Thymus (tissue), 11 donors: ENCODE measurements around the gene THPO. TPM values are rescaled to one million over a fixed set of nuclear protein-coding genes. Genes with fewer than 3 reads are reported as not detected.

Source experiments
- DNase-seq, 9 donors: peaks; one replicate each; pipeline ENCODE4 v3.0.0-alpha.2; 2013; ENCODE audit warnings: low spot score in 9 of 9, low read depth in 6 of 9, missing footprints in 1 of 9
- H3K27ac ChIP-seq, 2 donors: one replicate each; pipeline ENCODE4 v1.5.1; 2013; ENCODE audit warnings: control low read depth in 1 of 2, low read depth in 1 of 2, low read length in 1 of 2, mild to moderate bottlenecking in 1 of 2, moderate library complexity in 1 of 2
- H3K27me3 ChIP-seq, 2 donors: one replicate each; pipeline ENCODE4 v1.5.1; 2013; ENCODE audit warnings: low read length in 1 of 2; ENCODE audit not compliant: control insufficient read depth in 2 of 2, insufficient read depth in 1 of 2
- H3K36me3 ChIP-seq, 2 donors: one replicate each; pipeline ENCODE4 v1.5.1; 2013; ENCODE audit warnings: low read length in 1 of 2, mild to moderate bottlenecking in 1 of 2, moderate library complexity in 1 of 2; ENCODE audit not compliant: control insufficient read depth in 2 of 2, insufficient read depth in 2 of 2
- H3K4me1 ChIP-seq, 2 donors: one replicate each; pipeline ENCODE4 v1.5.1; 2013; ENCODE audit warnings: low read length in 2 of 2; ENCODE audit not compliant: control insufficient read depth in 2 of 2, insufficient read depth in 2 of 2
- H3K4me3 ChIP-seq, 2 donors: one replicate each; pipeline ENCODE4 v1.5.1; 2013; ENCODE audit warnings: low read length in 2 of 2, control low read depth in 1 of 2, mild to moderate bottlenecking in 1 of 2
- H3K9me3 ChIP-seq, 2 donors: one replicate each; pipeline ENCODE4 v1.5.1; 2013; ENCODE audit warnings: low read length in 1 of 2, mild to moderate bottlenecking in 1 of 2; ENCODE audit not compliant: control insufficient read depth in 2 of 2, insufficient read depth in 1 of 2
- WGBS: extraction: QIAGEN DNeasy Blood & Tissue Kit; methylation state at CpG from one replicate; pipeline ENCODE4 v1.1.7; 2013; 5-methylcytosine and 5-hydroxymethylcytosine counted together
- polyA plus RNA-seq: library from polyadenylated mRNA; stranded (reverse); fragments of 200-250 nt; gene quantifications from one replicate; pipeline ENCODE4 v1.2.3, GENCODE V29; 2013
- total RNA-seq: library from RNA; stranded (reverse); fragments of 120-200 nt; gene quantifications from one replicate; pipeline ENCODE4 v1.2.4, GENCODE V29; 2013
- donor health status: healthy.

Gene THPO
- total and polyA plus RNA-seq, 2 donors: 0.21 TPM; not detected in 1

DNA sequence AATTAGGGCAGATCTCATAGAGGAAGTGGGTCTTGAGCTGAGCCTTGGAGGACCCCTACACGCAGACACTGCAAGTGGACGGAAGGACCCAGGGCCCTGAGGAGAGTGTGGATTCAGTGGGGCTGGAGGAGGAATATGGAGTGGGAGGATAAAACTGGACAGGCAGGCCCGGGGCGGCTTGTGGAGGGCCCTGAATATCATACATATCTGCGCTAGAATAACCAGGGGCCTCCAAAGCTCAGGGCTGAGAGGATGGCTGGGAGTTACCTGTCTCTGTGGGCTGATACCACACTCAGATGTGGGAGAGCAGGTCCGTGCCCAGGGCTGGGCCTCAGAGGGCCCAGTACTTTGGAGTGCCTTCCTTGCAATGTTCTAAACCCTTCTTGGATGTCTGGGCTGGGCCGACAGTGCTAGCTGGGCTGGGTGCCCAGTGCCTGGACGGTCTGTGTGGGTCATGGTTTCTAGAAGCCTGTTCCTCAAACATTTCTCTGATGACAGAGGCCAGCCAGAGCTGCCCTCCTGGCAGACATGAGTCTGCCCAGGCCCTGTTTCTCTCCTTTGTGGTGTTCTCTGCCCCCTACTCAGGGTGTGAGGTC, 31.4 kb upstream of the THPO start:
- Histone ChIP-seq H3K4me3 (no peak overlapping the region), H3K27me3 (no peaks in the 10 kb centered on the region), H3K9me3 (no peaks in the 10 kb centered on the region), H3K36me3 (no peaks in the 10 kb centered on the region), H3K4me1 (no peaks in the 10 kb centered on the region), H3K27ac (no peak overlapping the region)
- DNase-seq: no peak
- 96% methylated on average over 8 of the region's 8 CpGs for WGBS

DNA sequence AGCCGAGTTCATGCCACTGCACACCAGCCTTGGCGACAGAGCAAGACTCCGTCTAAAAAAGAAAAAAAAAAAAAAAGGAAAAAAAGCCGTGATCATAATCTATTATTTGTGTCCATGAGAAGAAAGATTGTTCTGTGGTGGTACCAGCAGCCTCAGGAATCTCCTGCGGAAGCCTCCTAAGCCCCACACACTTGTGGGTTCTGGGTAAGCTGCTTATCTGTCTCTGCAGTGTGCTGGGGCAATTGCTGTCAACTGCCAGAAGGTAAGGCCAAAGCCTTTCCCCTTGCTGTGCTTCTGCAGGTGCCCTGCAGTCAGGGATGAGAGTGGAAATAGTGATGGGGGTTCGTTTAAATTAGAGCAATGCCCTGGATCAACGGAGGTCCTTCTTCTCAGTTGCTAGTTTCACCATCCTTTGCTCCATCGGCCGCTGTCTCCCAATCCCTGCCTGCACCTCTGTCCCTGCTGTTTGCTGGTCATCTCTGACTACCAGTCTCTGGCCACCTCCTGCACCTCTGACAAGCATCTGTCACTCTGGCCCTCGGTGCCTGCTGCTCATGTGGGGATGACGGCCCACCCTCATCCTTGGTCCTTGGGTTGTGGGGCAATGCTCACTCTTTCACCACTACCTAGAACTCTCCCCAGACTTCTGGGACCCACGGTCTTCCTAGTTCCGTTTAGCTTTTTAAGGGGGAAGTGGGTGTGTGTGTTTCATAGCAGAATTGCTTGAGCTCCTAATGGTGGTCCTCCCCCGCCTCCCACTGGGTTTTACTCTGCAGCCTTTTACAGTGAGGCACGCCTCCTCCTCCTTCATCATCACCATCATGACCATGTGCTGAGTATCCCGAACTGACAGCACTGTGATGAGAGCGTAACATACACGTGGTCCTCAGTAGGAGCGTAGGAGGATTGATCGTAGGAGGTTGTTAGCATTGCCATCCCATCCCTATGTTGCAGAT, 27.3 kb upstream of the THPO start:
- no peak overlapping the region for H3K27ac ChIP-seq
- peaks cover 0 to 15% of the 10 kb centered on the region in 2 donors for H3K27me3 ChIP-seq
- no peaks in the 10 kb centered on the region for H3K4me1 ChIP-seq
- WGBS: 78% methylated on average over 20 of the region's 20 CpGs
- no peak for DNase-seq
- no peaks in the 10 kb centered on the region for H3K9me3 ChIP-seq
- H3K36me3 ChIP-seq: no peaks in the 10 kb centered on the region
- no peak overlapping the region for H3K4me3 ChIP-seq

DNA sequence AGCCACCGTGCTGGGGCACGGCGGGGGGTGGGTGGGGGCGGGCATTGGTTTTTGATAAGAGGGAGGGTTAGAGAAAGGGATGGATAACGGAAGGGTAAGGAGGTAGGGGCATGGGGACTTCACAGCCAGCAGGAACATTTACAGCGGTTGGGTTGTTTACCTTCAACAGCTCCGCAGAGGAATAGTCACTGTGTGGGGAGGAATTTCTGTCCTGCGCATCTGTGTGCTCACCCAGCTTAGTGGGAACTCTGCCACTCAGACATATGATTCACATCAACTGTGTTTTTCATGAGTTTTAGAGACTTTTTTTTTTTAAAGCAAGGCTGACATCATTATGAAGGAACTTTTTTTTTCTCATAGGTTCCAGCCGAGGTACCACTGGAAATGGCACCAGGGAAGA, 21.4 kb upstream of the THPO start:
- DNase-seq: no peak
- no peak overlapping the region for H3K4me3 ChIP-seq
- H3K4me1 ChIP-seq: no peaks in the 10 kb centered on the region
- 71% methylated on average over 9 of the region's 9 CpGs for WGBS
- peaks cover 0 to 34% of the 10 kb centered on the region in 2 donors for H3K27me3 ChIP-seq
- H3K9me3 ChIP-seq: no peaks in the 10 kb centered on the region
- H3K27ac ChIP-seq: no peak overlapping the region
- no peaks in the 10 kb centered on the region for H3K36me3 ChIP-seq

DNA sequence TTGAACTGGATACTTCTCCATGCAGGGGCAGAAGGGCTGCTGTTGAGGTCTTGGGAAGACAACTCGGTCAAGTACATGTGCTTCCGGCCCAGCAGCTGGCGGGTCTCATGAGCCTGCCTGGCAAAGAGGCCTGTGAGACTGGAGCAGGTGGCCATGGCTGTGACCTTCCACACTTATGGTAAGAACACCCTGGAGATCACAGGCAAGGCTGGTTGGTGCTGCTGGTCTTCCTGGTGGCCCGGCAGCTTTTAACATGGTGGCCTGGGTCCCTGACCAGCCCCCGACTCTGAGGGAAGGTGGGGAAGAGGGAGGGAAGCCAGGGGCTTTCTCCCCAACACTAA, 17.3 kb upstream of the THPO start:
- Histone ChIP-seq H3K36me3 (no peaks in the 10 kb centered on the region), H3K9me3 (no peaks in the 10 kb centered on the region), H3K27me3 (peaks cover 0 to 26% of the 10 kb centered on the region in 2 donors), H3K4me1 (no peaks in the 10 kb centered on the region), H3K4me3 (no peak overlapping the region), H3K27ac (no peak overlapping the region)
- DNase-seq: no peak
- WGBS: 97% methylated on average over 5 of the region's 5 CpGs

DNA sequence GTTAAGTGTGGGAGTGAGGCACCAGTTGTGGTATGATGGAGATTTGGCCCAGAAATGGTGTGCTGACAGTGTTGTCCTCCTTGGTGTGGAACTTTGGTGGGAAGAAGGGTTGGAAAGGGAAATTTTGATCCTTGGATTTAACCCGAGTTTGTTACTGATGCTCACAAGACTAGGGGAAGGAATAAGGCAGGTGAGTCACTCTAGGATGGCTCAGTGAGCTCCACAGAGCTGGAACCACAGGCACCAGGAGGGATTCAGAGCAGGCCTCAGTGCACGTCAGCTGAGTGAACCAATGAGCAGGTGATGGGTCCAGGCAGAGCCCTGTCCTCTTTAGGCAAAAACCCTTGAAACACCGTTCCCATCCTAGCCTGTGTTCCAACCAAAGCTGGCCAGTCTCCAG, 13.3 kb upstream of the THPO start:
- WGBS: 93% methylated on average over 3 of the region's 3 CpGs
- H3K27ac ChIP-seq: no peak overlapping the region
- no peaks in the 10 kb centered on the region for H3K9me3 ChIP-seq
- DNase-seq: no peak
- no peaks in the 10 kb centered on the region for H3K36me3 ChIP-seq
- H3K27me3 ChIP-seq: peaks cover 0 to 49% of the 10 kb centered on the region in 2 donors
- H3K4me3 ChIP-seq: no peak overlapping the region
- H3K4me1 ChIP-seq: no peaks in the 10 kb centered on the region

DNA sequence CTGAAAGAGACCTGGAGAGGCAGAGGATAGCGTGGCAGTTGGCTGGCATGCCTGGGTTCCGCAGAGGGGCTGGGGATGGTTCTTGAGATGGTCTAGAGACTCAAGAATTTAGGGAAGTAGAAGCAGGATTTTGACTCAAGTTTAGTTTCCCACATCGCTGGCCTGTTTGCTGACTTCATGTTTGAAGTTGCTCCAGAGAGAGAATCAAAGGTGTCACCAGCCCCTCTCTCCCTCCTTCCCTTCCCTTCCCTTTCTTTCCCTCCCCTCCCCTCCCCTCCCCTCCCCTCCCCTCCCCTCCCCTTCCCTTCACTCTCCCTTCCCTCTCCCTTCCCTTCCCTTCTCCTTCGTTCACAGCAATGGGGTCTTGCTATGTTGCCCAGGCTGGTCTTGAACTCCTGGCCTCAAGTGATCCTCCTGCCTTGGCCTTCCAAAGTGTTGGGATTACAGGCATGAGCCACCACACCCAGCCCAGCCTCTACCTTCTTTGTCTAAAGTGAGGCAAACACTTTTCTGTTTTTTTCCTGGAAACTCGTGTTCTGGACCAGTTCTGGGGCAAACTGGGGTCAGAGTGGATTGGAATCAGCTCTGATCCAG, 12.0 kb upstream of the THPO start:
- Histone ChIP-seq H3K4me1 (no peaks in the 10 kb centered on the region), H3K27me3 (peaks cover 0 to 54% of the 10 kb centered on the region in 2 donors), H3K4me3 (no peak overlapping the region), H3K27ac (no peak overlapping the region), H3K9me3 (no peaks in the 10 kb centered on the region), H3K36me3 (no peaks in the 10 kb centered on the region)
- WGBS: 93% methylated on average over 4 of the region's 5 CpGs
- DNase-seq: no peak

DNA sequence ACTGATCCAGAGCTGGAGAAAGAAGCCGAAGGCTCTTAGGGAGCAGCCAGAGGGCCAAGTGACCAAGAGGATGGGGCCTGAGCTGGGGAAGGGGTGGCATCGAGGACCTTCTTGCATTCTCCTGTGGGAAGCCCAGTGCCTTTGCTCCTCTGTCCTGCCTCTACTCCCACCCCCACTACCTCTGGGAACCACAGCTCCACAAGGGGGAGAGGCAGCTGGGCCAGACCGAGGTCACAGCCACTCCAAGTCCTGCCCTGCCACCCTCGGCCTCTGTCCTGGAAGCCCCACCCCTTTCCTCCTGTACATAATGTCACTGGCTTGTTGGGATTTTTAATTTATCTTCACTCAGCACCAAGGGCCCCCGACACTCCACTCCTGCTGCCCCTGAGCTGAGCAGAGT, 11.4 kb upstream of the THPO start:
- H3K4me1 ChIP-seq: no peaks in the 10 kb centered on the region
- H3K36me3 ChIP-seq: no peaks in the 10 kb centered on the region
- H3K27ac ChIP-seq: no peak overlapping the region
- H3K9me3 ChIP-seq: no peaks in the 10 kb centered on the region
- H3K4me3 ChIP-seq: no peak overlapping the region
- H3K27me3 ChIP-seq: peaks cover 0 to 58% of the 10 kb centered on the region in 2 donors
- 77% methylated on average over 5 of the region's 5 CpGs for WGBS
- no peak for DNase-seq

DNA sequence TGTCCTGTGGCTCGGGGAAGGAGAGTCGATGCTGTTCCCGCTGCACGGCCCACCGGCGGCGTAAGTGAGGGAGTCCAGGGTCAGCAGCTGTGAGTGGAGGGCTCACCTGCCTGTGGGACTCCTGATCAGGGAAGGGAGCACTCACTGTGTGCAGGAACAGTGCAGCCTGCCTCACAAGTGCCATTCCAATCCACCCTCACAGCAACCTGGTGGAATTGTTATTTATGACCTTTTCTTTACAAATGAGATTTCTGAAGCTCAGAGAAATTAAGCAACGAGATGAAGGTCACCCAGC, 10.9 kb upstream of the THPO start:
- no peak overlapping the region for H3K27ac ChIP-seq
- no peaks in the 10 kb centered on the region for H3K9me3 ChIP-seq
- no peak overlapping the region for H3K4me3 ChIP-seq
- no peaks in the 10 kb centered on the region for H3K36me3 ChIP-seq
- peaks cover 0 to 63% of the 10 kb centered on the region in 2 donors for H3K27me3 ChIP-seq
- no peak for DNase-seq
- 89% methylated on average over 8 of the region's 8 CpGs for WGBS
- no peaks in the 10 kb centered on the region for H3K4me1 ChIP-seq

DNA sequence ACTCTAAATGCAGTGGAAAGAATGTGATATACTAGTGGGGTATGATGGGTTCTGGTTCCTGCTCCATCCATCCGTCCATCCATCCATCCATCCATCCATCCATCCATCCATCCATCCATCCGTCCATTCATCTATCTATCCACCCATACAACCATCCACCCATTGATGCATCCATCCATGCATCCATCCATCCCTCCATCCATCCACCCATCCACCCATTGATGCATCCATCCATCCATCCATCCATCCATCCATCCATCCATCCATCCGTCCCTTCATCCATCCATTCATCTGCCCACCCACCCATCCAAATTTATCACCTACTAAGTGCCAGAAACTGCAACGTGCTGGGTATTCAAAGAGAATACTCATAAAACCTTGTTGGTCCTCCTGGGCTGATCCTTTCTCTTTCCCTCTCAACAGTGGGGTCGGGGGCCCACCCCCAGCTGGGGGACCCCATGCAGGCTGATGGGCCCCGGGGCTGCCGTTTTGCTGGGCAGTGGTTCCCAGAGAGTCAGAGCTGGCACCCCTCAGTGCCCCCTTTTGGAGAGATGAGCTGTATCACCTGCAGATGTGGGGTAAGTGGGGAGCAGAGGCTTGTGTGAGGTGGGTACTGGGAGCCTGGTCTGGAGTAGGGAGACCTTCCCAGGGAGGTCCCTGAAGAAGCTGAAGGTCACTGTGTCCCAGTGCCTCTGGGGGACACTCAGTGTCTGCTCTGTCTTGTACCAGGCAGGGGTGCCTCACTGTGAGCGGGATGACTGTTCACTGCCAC, 10.3 kb upstream of the THPO start:
- WGBS: 84% methylated on average over 8 of the region's 8 CpGs
- Histone ChIP-seq H3K9me3 (no peaks in the 10 kb centered on the region), H3K4me3 (no peak overlapping the region), H3K27ac (no peak overlapping the region), H3K4me1 (no peaks in the 10 kb centered on the region), H3K27me3 (peaks cover under 1 to 67% of the 10 kb centered on the region in 2 donors), H3K36me3 (no peaks in the 10 kb centered on the region)
- DNase-seq: no peak
